ENCODE measurements around the gene SIX4. TPM values are rescaled to one million over a fixed set of nuclear protein-coding genes. Genes with fewer than 3 reads are reported as not detected.

Gene SIX4
- total RNA-seq, 1 donor from 2014 or later, result 4.7 TPM

DNA sequence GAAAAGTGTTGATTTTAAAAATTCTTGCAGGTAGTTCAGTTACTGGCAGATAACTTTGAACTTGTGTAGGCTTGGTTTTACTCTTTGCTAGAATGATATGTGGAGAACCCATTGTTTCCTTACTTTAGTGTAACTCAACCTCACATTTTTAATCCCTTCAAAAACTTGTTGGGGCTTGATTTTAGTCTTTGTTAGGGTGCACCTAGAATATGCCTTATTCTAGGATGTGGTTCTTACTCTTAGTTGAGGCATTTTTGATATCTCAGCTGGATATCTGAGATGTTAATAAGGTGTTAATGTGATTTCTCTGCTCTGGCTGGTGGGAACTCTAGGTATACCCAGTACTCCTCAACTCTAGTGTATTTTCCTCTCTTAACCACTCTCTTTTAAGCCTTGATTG is 20.4 kb upstream of the SIX4 start:
- no peaks in the 10 kb centered on the region for H3K36me3 ChIP-seq (ENCODE audit: control insufficient read depth, insufficient read depth, low read length)
- peak; percentile 73 for DNase-seq (ENCODE audit: low read depth)
- no peak overlapping the region for H3K4me3 ChIP-seq (ENCODE audit: low read depth, low read length)
- TF ChIP-seq, protein P1, sequence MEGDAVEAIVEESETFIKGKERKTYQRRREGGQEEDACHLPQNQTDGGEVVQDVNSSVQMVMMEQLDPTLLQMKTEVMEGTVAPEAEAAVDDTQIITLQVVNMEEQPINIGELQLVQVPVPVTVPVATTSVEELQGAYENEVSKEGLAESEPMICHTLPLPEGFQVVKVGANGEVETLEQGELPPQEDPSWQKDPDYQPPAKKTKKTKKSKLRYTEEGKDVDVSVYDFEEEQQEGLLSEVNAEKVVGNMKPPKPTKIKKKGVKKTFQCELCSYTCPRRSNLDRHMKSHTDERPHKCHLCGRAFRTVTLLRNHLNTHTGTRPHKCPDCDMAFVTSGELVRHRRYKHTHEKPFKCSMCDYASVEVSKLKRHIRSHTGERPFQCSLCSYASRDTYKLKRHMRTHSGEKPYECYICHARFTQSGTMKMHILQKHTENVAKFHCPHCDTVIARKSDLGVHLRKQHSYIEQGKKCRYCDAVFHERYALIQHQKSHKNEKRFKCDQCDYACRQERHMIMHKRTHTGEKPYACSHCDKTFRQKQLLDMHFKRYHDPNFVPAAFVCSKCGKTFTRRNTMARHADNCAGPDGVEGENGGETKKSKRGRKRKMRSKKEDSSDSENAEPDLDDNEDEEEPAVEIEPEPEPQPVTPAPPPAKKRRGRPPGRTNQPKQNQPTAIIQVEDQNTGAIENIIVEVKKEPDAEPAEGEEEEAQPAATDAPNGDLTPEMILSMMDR (IDR thresholded peaks at IDR 0.05; ENCODE audit: insufficient read depth, low read length, severe bottlenecking), result no peak
- FAIRE-seq, result no peak
- no peaks in the 10 kb centered on the region for H3K27me3 ChIP-seq (ENCODE audit: control insufficient read depth, insufficient read depth, low read length)

DNA sequence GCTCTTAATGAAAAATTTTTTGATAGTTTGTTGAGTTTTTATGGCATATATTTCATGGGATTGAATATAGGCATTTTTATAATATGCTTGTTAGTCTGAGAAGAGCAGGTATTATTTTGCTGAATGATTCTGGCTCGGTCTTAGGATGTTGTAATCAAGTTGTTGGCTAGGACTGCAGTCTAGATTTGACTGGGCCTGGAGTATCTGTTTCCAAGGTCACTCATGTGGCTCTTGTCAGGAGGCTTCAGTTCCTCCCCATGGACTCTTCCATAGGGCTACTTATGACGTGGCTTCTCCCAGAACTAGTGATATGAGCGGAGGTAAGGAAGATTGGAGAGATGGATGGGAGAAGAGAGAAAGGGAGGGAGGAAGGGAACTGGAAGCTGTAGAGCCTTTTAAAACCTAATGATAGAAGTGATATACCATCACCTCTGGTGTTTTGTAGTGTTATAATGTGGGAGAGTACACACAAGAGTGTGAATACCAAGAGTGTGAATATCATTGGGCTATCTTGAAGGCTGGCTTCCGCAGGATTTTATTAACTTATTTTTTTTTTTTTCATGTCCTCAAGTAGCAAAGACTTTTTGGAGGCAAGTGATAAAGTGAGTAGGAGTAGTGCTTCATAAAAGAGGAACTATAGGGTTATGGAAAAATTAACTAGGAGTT is 14.8 kb upstream of the SIX4 start:
- no peak for FAIRE-seq
- no peak overlapping the region for H3K4me3 ChIP-seq (ENCODE audit: low read depth, low read length)
- H3K36me3 ChIP-seq (ENCODE audit: control insufficient read depth, insufficient read depth, low read length), result no peaks in the 10 kb centered on the region
- no peak for DNase-seq (ENCODE audit: low read depth)
- H3K27me3 ChIP-seq (ENCODE audit: control insufficient read depth, insufficient read depth, low read length), result no peaks in the 10 kb centered on the region
- TF ChIP-seq, protein P1 (IDR thresholded peaks at IDR 0.05; ENCODE audit: insufficient read depth, low read length, severe bottlenecking), result no peak

DNA sequence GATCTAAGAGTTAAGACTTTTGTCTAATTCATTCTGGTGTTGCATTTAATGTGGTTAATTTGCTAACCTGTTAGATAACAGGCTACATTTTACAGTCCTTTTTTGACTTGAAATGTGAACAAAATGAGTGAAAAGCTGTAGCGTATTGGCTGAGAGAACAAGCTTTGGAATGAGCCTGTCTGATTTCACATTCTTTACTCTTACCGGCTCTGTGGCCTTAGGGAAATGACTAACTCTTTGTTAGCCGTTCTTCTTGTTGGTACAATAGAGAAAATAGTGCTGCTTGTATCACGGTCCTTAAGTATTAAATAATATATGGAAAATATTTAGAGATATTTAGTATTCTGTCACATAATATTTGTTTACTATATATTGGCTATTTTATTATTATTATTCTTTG is 12.3 kb upstream of the SIX4 start:
- TF ChIP-seq, protein P1 (IDR thresholded peaks at IDR 0.05; ENCODE audit: insufficient read depth, low read length, severe bottlenecking), result no peak
- peak; percentile 79 for DNase-seq (ENCODE audit: low read depth)
- no peak for FAIRE-seq
- Histone ChIP-seq H3K27me3 (ENCODE audit: control insufficient read depth, insufficient read depth, low read length) (no peaks in the 10 kb centered on the region), H3K4me3 (ENCODE audit: low read depth, low read length) (no peak overlapping the region), H3K36me3 (ENCODE audit: control insufficient read depth, insufficient read depth, low read length) (no peaks in the 10 kb centered on the region)

DNA sequence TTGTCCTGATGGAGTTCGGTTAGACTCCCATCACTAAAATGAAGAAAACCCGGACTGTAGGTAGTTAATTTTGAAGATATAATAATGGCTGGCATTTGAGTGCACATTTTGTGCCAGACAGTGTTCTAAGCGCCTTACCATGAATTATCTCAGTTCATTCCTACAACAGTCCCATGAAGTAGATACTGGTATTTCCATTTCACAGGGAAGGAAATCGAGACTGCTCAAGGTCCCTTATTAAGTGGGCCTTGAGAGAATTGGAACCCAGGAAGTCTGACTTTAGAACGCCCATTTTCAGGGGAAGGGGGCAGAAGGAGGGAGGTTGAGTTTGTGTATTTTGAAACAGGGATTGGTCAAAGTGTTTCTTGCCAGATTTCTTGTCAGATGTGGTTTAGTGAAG is 11.3 kb upstream of the SIX4 start:
- no peak for DNase-seq (ENCODE audit: low read depth)
- FAIRE-seq, result no peak
- Histone ChIP-seq H3K4me3 (ENCODE audit: low read depth, low read length) (peak overlapping the region; percentile 78), H3K27me3 (ENCODE audit: control insufficient read depth, insufficient read depth, low read length) (no peaks in the 10 kb centered on the region), H3K36me3 (ENCODE audit: control insufficient read depth, insufficient read depth, low read length) (no peaks in the 10 kb centered on the region)
- TF ChIP-seq, protein P1 (IDR thresholded peaks at IDR 0.05; ENCODE audit: insufficient read depth, low read length, severe bottlenecking), result no peak

DNA sequence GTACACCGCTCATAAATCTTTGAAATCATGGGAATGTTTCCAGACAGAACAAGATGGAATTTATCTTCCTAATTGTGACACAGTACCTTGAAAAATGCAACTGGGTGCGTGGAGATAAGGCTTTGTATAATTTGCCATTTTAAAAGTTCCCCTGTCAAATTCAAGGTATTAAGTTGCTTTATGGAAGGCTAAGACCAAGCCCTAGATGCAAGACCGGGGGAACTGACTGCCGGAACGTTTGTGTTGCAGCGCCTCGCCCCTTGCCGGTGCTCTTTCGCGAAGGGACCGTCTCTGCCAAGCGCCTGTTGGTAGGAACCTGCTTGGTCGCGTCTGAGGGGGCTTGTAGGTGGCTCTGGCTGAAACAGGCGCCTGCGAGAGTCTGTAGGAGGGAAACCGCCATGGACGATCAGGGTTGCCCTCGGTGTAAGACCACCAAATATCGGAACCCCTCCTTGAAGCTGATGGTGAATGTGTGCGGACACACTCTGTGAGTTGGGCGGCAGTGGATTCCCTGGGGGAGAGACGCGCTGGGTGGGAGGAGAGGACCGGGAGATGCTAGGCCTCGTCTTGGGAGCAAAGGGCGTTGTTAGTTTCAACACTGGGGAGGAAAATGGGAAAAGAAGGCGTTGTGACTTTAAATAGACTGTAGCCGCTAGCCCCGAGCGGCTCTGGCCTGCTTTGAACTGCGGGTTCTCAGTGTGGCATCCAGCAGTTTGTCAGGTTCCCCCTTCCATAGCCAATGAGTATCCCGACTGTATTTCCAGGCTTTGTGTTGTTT is 10.5 kb upstream of the SIX4 start, which contains the start of gene MNAT1:
MNAT1 (plus strand) TSS at position 297 of the 778 bp plus-strand sequence; CDS start at position 399, 102 bp downstream.
- TF ChIP-seq, protein P1 (IDR thresholded peaks at IDR 0.05; ENCODE audit: insufficient read depth, low read length, severe bottlenecking), result no peak
- DNase-seq (ENCODE audit: low read depth) (peak; percentile 70), FAIRE-seq (no peak)
- H3K36me3 ChIP-seq (ENCODE audit: control insufficient read depth, insufficient read depth, low read length), result no peaks in the 10 kb centered on the region
- H3K27me3 ChIP-seq (ENCODE audit: control insufficient read depth, insufficient read depth, low read length), result no peaks in the 10 kb centered on the region
- peak within 1 kb of the TSS; percentile 78 for H3K4me3 ChIP-seq (ENCODE audit: low read depth, low read length)
